HG02571 (cell line): Measurements from ENCODE around the gene CARD8.
A peak's percentile ranks its signal among the peaks of the same experiment; 100 is the strongest.

Experiments
- ATAC-seq: cut with Tn5 transposase; IDR thresholded peaks from one replicate; pipeline ENCODE4 v1.9.1; 2021; ENCODE audit warnings: mild to moderate bottlenecking, moderate library complexity; ENCODE audit not compliant: unreplicated experiment

The CARD8 gene

DNA sequence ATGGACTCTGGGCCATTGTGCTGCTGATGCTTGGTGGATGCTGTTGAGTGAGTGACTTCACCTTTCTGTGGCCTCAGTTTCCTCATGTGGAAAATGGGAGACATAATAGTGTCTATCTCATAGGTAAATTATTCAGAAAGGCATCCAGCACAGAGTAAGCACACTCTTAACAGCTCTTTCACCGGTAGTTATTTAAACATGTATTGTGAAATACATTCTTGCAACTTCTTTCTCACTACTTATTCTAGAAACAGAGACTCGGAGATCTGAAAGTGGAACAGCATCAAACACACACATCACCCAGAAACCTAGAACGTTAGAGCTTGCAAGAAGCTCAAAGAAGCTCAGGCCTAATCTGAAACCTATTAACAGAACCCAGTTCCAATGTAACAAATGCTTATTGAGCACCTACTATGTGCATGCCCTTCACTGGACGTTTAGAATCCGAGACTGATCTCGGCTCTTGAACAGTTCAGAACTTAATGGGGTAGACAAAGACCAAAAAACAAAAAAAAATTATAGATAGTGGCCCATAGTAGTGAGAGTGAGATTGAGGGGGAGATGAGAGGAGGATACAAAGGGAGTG, 81.2 kb downstream of the CARD8 start:
- no peak for ATAC-seq

DNA sequence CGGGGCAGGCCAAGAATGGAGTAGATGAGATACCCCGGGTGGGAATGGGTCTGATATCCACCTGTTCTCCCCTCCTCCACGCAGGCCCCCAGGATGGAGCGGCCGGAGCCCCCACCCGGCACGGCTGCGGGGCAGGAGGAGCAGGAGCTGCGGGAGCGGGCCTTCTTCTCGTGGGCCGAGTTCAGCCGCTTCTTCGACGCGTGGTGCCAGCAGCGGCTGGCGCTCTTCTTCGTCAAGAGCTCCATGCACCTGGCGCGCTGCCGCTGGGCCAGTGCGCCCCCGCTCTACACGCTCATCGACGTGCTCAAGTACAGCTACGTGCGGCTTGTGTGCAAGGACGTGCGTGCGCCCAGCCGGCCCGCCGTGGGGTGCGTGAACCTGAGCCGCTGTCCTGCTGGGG, 84.0 kb downstream of the CARD8 start:
- no peak for ATAC-seq

DNA sequence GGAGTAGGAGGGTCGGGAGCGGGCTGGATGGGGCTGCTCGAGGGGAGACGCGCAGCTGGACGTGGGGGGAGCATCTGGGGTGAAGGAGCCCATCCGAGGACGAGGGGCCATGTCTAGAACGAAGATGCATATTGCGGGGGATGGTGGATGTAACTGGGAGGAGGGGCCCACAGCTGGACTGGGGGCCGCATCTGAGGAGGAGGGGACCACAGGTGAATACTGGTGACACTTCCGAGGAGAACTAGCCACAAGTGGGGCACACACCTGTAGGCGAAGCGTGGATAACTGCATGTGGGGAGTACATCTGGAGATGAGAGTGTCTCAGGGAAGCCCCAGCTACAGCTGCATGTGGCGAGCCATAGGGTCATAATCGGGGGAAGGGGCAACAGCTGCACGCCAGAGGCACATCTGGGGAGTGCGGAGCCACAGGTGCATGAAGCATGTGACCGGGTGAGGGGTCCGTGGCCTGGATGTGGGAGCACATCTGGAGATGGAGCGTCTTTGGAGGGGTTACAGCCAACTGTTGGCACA, 84.8 kb downstream of the CARD8 start:
- no peak for ATAC-seq

DNA sequence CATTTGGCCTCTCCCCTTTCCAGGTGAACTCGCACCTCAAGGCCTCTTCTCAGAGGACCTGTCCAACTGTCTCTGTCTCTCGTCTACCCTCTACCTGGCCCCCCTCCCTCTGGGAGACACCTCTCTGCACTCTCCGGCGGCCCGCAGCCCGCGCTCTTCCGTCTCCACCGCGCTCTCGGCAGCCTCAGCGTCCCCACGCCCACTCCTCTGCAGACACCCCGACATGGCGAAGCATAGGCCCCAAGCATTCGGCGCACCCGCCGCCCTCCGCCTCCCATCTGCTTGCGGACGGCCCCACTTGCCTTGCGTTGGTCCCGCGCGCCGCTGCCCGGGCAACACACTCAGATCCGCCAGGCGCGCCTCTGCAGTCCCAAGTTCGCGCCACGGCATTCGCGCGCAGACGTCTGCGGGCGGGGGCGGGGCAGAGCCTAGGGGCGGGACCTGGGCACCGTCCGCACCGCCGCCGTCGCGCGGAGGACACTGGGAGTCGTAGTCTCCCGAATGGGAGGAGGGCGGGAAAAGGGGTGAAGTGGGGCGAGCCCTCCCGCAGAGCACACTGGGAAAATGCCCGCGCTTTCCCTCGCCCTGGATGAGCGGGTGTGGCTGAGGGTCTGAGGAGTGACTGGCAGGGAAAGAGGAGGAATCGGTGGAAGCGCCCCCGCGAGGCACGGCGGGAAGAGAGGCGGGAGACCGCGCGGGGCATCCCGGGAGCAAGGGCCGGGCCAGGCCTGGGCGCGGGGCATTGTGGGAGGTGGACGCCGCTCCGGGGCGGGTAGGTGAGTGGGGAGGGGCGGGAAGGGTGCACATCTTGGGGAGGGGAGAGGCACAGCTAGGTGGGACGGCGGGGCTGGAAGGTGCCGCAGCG, 85.5 kb downstream of the CARD8 start, which contains the start of the genes LIG1 and ZSWIM9:
Gene LIG1 (minus strand): TSS at position 406 of the 865 bp plus-strand sequence. CDS start 4,778 bp downstream, outside the sequence.
Gene ZSWIM9 (plus strand): TSS at position 742 of the 865 bp plus-strand sequence. CDS start 1,123 bp downstream, outside the sequence.
- peak; percentile 73 for ATAC-seq

DNA sequence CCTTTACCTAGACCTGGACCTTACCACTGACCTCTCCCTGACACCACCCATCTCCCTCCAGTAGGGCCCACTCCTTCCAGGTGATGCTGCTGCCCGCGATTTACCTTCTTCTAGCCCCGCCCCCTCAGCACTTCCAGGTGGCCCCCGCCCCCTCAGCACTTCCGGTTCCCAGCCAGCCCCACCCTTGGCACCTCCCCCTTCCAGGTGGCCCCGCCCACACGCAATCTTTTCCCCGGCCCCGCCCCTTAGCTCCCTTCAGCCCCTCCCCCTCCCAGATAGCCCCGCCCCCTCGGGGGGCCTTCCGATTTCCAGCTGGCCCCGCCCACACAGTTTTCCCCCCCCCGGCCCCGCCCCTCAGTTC, 86.2 kb downstream of the CARD8 start:
- peak; percentile 9 for ATAC-seq

DNA sequence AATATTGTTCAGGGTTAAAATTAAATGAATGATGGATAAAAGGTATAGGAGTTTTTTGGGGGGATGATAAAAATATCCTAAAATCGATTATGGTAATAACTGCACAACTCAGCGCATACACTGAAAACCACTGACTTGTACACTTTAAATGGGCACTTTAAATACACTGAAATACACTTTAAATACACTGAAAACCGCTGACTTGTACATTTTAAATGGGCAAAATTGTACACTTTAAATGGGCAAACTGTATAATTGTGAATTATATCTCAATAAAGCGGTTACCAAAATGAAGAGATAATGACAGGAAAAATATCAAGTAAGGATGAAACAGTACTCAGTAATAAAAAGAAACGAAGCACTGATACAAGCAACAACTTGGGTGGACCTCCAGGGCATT, 87.0 kb downstream of the CARD8 start:
- ATAC-seq = no peak

DNA sequence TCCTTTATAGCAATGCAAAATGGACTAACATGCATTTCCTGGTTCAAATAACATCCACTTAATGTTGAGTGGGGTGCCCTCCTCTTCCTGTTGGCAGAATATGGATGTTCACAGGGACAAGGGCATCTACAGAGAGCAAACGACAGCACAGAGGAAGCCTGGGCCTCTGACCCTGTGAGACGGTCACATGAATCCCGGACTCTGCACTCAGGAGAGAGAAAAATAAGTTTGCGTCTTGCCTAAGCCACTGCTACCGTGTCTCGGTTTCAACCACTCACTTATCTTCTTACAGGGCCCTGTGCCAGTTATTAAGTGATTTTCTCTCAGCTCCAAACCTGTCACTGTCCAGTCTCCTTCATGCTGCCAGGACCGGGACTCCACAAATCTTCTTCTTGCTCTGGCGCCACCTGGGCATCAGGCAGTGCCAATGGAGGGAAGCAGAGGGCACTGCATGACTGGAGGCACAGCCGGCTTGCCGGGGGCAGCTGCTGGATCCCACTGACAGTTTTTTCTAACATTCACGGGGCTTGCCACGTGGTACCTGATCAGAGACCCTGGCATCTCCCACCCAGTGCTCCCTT, 97.4 kb downstream of the CARD8 start:
- no peak for ATAC-seq
